ENCODE results near the gene RNF151. TPM values are rescaled to one million over a fixed set of nuclear protein-coding genes. Genes with fewer than 3 reads are reported as not detected.

The RNF151 gene
- total RNA-seq, 1 donor from 2014 or later = not detected

GRCh38 chr16:2008631-2009163 is 42.0 kb downstream of the RNF151 start:
- Mint-ChIP-seq H3K4me1 (ENCODE audit: low read depth, unreplicated experiment) (peaks cover 18% of the 10 kb centered on the region), H3K27me3 (ENCODE audit: low read depth, unreplicated experiment) (no peaks in the 10 kb centered on the region), H3K36me3 (ENCODE audit: low read depth, unreplicated experiment) (peaks cover 4% of the 10 kb centered on the region), H3K27ac (ENCODE audit: unreplicated experiment) (peak overlapping the region; percentile 74), H3K4me3 (ENCODE audit: unreplicated experiment) (peak overlapping the region; percentile 90), H3K9me3 (ENCODE audit: unreplicated experiment) (no peaks in the 10 kb centered on the region)
- TF ChIP-seq EZH2 (IDR thresholded peaks at IDR 0.05; ENCODE audit: insufficient read depth, low read length) (no peak), CTCF (IDR thresholded peaks at IDR 0.05; ENCODE audit: insufficient read depth, low read depth, low read length) (no peak)
- DNase-seq (ENCODE audit: low read depth) (no peak), FAIRE-seq (no peak)
- H3K9ac ChIP-seq (ENCODE audit: low read length) = peak overlapping the region; percentile 94
- H3K4me2 ChIP-seq (ENCODE audit: low read length) = peak overlapping the region; percentile 100
- H3K27ac ChIP-seq (ENCODE audit: low read depth, low read length) = peak overlapping the region; percentile 77
- H3K4me1 ChIP-seq (ENCODE audit: insufficient read depth, low read length) = peaks cover 41% of the 10 kb centered on the region
- H3K79me2 ChIP-seq (ENCODE audit: insufficient read depth, low read length) = peaks cover 68% of the 10 kb centered on the region
- H3K27me3 ChIP-seq (ENCODE audit: insufficient read depth, low read length) = no peaks in the 10 kb centered on the region
- H3K4me3 ChIP-seq (ENCODE audit: insufficient read depth, low read depth, low read length) = peak overlapping the region; percentile 88
- H4K20me1 ChIP-seq (ENCODE audit: insufficient read depth, low read length) = peaks cover 54% of the 10 kb centered on the region
- no peak overlapping the region for H2AFZ ChIP-seq (ENCODE audit: low read depth, low read length)
- H3K9me3 ChIP-seq (ENCODE audit: insufficient read depth, low read depth, low read length) = no peaks in the 10 kb centered on the region
- no peaks in the 10 kb centered on the region for H3K36me3 ChIP-seq (ENCODE audit: insufficient read depth, low read length)

GRCh38 chr16:2009164-2009711 is 42.6 kb downstream of the RNF151 start:
- H3K4me3 Mint-ChIP-seq (ENCODE audit: unreplicated experiment) = peak overlapping the region; percentile 90
- Histone ChIP-seq H3K9me3 (ENCODE audit: insufficient read depth, low read depth, low read length) (no peaks in the 10 kb centered on the region), H3K79me2 (ENCODE audit: insufficient read depth, low read length) (peaks cover 63% of the 10 kb centered on the region), H3K27ac (ENCODE audit: low read depth, low read length) (peak overlapping the region; percentile 77), H4K20me1 (ENCODE audit: insufficient read depth, low read length) (peaks cover 49% of the 10 kb centered on the region), H3K4me3 (ENCODE audit: insufficient read depth, low read depth, low read length) (peak overlapping the region; percentile 88), H3K4me1 (ENCODE audit: insufficient read depth, low read length) (peaks cover 37% of the 10 kb centered on the region), H3K27me3 (ENCODE audit: insufficient read depth, low read length) (no peaks in the 10 kb centered on the region), H3K4me2 (ENCODE audit: low read length) (peak overlapping the region; percentile 100), H3K36me3 (ENCODE audit: insufficient read depth, low read length) (no peaks in the 10 kb centered on the region), H2AFZ (ENCODE audit: low read depth, low read length) (no peak overlapping the region), H3K9ac (ENCODE audit: low read length) (peak overlapping the region; percentile 94)
- H3K9me3 Mint-ChIP-seq (ENCODE audit: unreplicated experiment) = no peaks in the 10 kb centered on the region
- no peaks in the 10 kb centered on the region for H3K27me3 Mint-ChIP-seq (ENCODE audit: low read depth, unreplicated experiment)
- TF ChIP-seq CTCF (IDR thresholded peaks at IDR 0.05; ENCODE audit: insufficient read depth, low read depth, low read length) (no peak), EZH2 (IDR thresholded peaks at IDR 0.05; ENCODE audit: insufficient read depth, low read length) (no peak)
- DNase-seq (ENCODE audit: low read depth) (no peak), FAIRE-seq (no peak)
- H3K4me1 Mint-ChIP-seq (ENCODE audit: low read depth, unreplicated experiment) = peaks cover 18% of the 10 kb centered on the region
- peaks cover 4% of the 10 kb centered on the region for H3K36me3 Mint-ChIP-seq (ENCODE audit: low read depth, unreplicated experiment)
- H3K27ac Mint-ChIP-seq (ENCODE audit: unreplicated experiment) = peak overlapping the region; percentile 74

Measured in astrocyte (in vitro differentiated cells and primary cell).